SK-MEL-5 (cell line): ENCODE measurements around the gene MECP2. TPM values are rescaled to one million over a fixed set of nuclear protein-coding genes. Genes with fewer than 3 reads are reported as not detected.
"Not testable (repeated sequence)": the region's sequence is repeated elsewhere in the genome, so short reads cannot be mapped to it uniquely, and the experiment has no call there.

Experiments
- DNase-seq: peaks from one replicate; pipeline ENCODE4 v3.0.0-alpha.2; 2016; ENCODE audit warnings: low read depth, low spot score
- in situ Hi-C: cut with HindIII; loops from 2 replicates; pipeline ENCODE4 v1.10.0; 2016; ENCODE audit warnings: low sequenced_read_pairs, high pct_unique_total_duplicates, low pct_unique_long_range_greater_than_20kb
- total RNA-seq: library from RNA; depleted of rRNA; stranded (reverse); fragments of >200 nt; shearing (Covaris generic); gene quantifications from 2 replicates; pipeline ENCODE4 v1.2.3, GENCODE V29; 2014

The MECP2 gene
- total RNA-seq, 1 experiment from 2014 or later, result 57.0 TPM

- in situ Hi-C loops, result no loop called here
- no peak for DNase-seq
These were observed 105.3 kb downstream of the MECP2 start for GRCh38 chrX:153992180-153992579.

- in situ Hi-C loops, result no loop called here
These were observed 106.4 kb downstream of the MECP2 start for GRCh38 chrX:153991013-153991580.

GRCh38 chrX:153989973-153990655 is 107.4 kb downstream of the MECP2 start:
- in situ Hi-C loops, result no loop called here

More at GRCh38 chrX:153991013-153991580, 106.4 kb downstream of the MECP2 start:
- no peak for DNase-seq

GRCh38 chrX:153988493-153988892 is 109.0 kb downstream of the MECP2 start:
- no peak for DNase-seq
- in situ Hi-C loops, result no loop called here

More at GRCh38 chrX:153989973-153990655, 107.4 kb downstream of the MECP2 start:
- DNase-seq, result no peak

- DNase-seq, result no peak
- in situ Hi-C loops, result no loop called here
These were observed 113.0 kb downstream of the MECP2 start for GRCh38 chrX:153984351-153985178.

GRCh38 chrX:153983321-153983801 is 114.2 kb downstream of the MECP2 start:
- no peak for DNase-seq

GRCh38 chrX:153981771-153982533 is 115.6 kb downstream of the MECP2 start:
- in situ Hi-C loops, result no loop called here
- no peak for DNase-seq

More at GRCh38 chrX:153983321-153983801, 114.2 kb downstream of the MECP2 start:
- in situ Hi-C loops, result no loop called here

GRCh38 chrX:153981231-153981630 is 116.3 kb downstream of the MECP2 start:
- no peak for DNase-seq
- in situ Hi-C loops, result no loop called here

- DNase-seq, in situ Hi-C loops: not testable (repeated sequence)
These were observed 117.1 kb downstream of the MECP2 start for GRCh38 chrX:153980394-153980793.

GRCh38 chrX:153974726-153975286 is 122.7 kb downstream of the MECP2 start:
- in situ Hi-C loops, result no loop called here
- no peak for DNase-seq

GRCh38 chrX:153974003-153974725 is 123.4 kb downstream of the MECP2 start:
- no peak for DNase-seq
- in situ Hi-C loops, result no loop called here

GRCh38 chrX:153973127-153974002 is 124.2 kb downstream of the MECP2 start:
- no peak for DNase-seq
- in situ Hi-C loops, result no loop called here

GRCh38 chrX:153972368-153973126 is 125.0 kb downstream of the MECP2 start, which contains the start of gene TMEM187:
Gene TMEM187, plus strand, starts transcription at chrX:153972754. Its CDS starts 9,309 bp downstream, at chrX:153982063.
- DNase-seq, result peak; percentile 88
- in situ Hi-C loops, result no loop called here
